T-helper 1 cell treated with Interleukin-12 subunit alpha and Interleukin-12 subunit beta and Interleukin-4 antibody, amounts not matched to agents 30 ng/mL and 1 ng/mL, for 36 hours (primary cell): ENCODE results near the gene ZNF280A. TPM values are rescaled to one million over a fixed set of nuclear protein-coding genes. Genes with fewer than 3 reads are reported as not detected.
"Not testable (repeated sequence)": the region's sequence is repeated elsewhere in the genome, so short reads cannot be mapped to it uniquely, and the experiment has no call there.

Source experiments
- intact Hi-C: fragments of 100-400 bp; cut with micrococcal nuclease; formaldehyde crosslinking; loops from one replicate; pipeline ENCODE4 v1.15.1; 2024
- total RNA-seq: library from RNA; stranded (reverse); gene quantifications from 2 replicates; pipeline ENCODE4 v1.2.3, GENCODE V29; 2022

The ZNF280A gene
- total RNA-seq, 1 donor from 2014 or later = not detected

GRCh38 chr22:22471104-22471503 lies 49.0 kb downstream of the ZNF280A start:
- intact Hi-C loops = not testable (repeated sequence)

GRCh38 chr22:22469527-22469926 lies 50.5 kb downstream of the ZNF280A start:
- intact Hi-C loops = loop anchor here (10.0 kb wide), 1 partner anchor 485 kb away; no protein-coding TSS in a partner anchor

GRCh38 chr22:22468794-22469469 lies 51.1 kb downstream of the ZNF280A start:
- intact Hi-C loops = loop anchor here (10.0 kb wide), 1 partner anchor 486 kb away; no protein-coding TSS in a partner anchor

- intact Hi-C loops = loop anchor here (10.0 kb wide), 1 partner anchor 488 kb away; no protein-coding TSS in a partner anchor
These were observed 53.0 kb downstream of the ZNF280A start for GRCh38 chr22:22467112-22467511.

- intact Hi-C loops = loop anchor here (10.0 kb wide), 1 partner anchor 489 kb away; no protein-coding TSS in a partner anchor
These were observed 54.3 kb downstream of the ZNF280A start for GRCh38 chr22:22465782-22466181.

GRCh38 chr22:22465094-22465602 lies 54.9 kb downstream of the ZNF280A start:
- intact Hi-C loops = loop anchor here (10.0 kb wide), 1 partner anchor 490 kb away; no protein-coding TSS in a partner anchor

GRCh38 chr22:22464541-22465054 lies 55.5 kb downstream of the ZNF280A start:
- intact Hi-C loops = loop anchor here (1.0 to 10.0 kb wide), 4 partner anchors 44 to 490 kb away; partner anchors contain the start of gene ZNF280B

- intact Hi-C loops = loop anchor here (1.0 to 10.0 kb wide), 4 partner anchors 44 to 491 kb away; partner anchors contain the start of gene ZNF280B
These were observed 56.1 kb downstream of the ZNF280A start for GRCh38 chr22:22463855-22464540.

Other genes starting within 250 kb of the ZNF280A start
- 2.7 TPM in 2 replicates for gene ZNF280B, start 11.5 kb downstream of the ZNF280A start, total RNA-seq
- gene PRAME, start 39.0 kb upstream of the ZNF280A start, total RNA-seq = not detected in 2 replicates
- gene GGTLC2, start 124.3 kb upstream of the ZNF280A start, total RNA-seq = not detected in 2 replicates